Effector memory CD8-positive, alpha-beta T cell (primary cell): ENCODE data around the gene PTPRD.
"Not testable (repeated sequence)": the region's sequence is repeated elsewhere in the genome, so short reads cannot be mapped to it uniquely, and the experiment has no call there.

Experiments used
- ATAC-seq: fragments of 150-1000 bp; cut with Tn5 transposase; replicated peaks from 2 replicates; pipeline ENCODE4 v1.10.0; 2021; ENCODE audit warnings: mild to moderate bottlenecking, moderate library complexity
- DNase-seq, 3 experiments: peaks; one replicate each; pipeline ENCODE4 v3.0.0; 2021
- H3K27ac Mint-ChIP-seq, 2 donors: one replicate each; pipeline ENCODE4 v1.8.0; 2022; ENCODE audit warnings: mild to moderate bottlenecking in 2 of 2, mixed read lengths in 2 of 2, moderate library complexity in 2 of 2
- H3K27me3 Mint-ChIP-seq, 2 donors: one replicate each; pipeline ENCODE4 v1.8.0; 2022; ENCODE audit warnings: mixed read lengths in 2 of 2
- H3K36me3 Mint-ChIP-seq: one replicate; pipeline ENCODE4 v1.8.0; 2022; ENCODE audit warnings: mild to moderate bottlenecking, moderate library complexity, mixed read lengths; ENCODE audit not compliant: insufficient read depth
- H3K4me1 Mint-ChIP-seq, 2 donors: one replicate each; pipeline ENCODE4 v1.8.0; 2022; ENCODE audit warnings: low read depth in 2 of 2, mixed read lengths in 2 of 2
- H3K4me3 Mint-ChIP-seq, 2 donors: one replicate each; pipeline ENCODE4 v1.8.0; 2022; ENCODE audit warnings: mild to moderate bottlenecking in 2 of 2, mixed read lengths in 2 of 2, moderate library complexity in 2 of 2
- H3K9me3 Mint-ChIP-seq, 2 donors: one replicate each; pipeline ENCODE4 v1.8.0; 2022; ENCODE audit warnings: mixed read lengths in 2 of 2

Gene PTPRD

GRCh38 chr9:8718121-8718725 is 1894.6 kb downstream of the PTPRD start:
- Mint-ChIP-seq H3K36me3 (no peaks in the 10 kb centered on the region), H3K27ac (no peak overlapping the region), H3K9me3 (peaks cover 0 to 3% of the 10 kb centered on the region in 2 donors), H3K27me3 (no peaks in the 10 kb centered on the region), H3K4me1 (peaks cover 0 to 2% of the 10 kb centered on the region in 2 donors), H3K4me3 (no peak overlapping the region)
- DNase-seq (no peak), ATAC-seq (no peak)

GRCh38 chr9:8717146-8717545 is 1895.7 kb downstream of the PTPRD start:
- DNase-seq = no peak
- no peak for ATAC-seq
- peaks cover 0 to 3% of the 10 kb centered on the region in 2 donors for H3K9me3 Mint-ChIP-seq
- H3K27me3 Mint-ChIP-seq = no peaks in the 10 kb centered on the region
- no peaks in the 10 kb centered on the region for H3K36me3 Mint-ChIP-seq
- peaks cover 0 to 2% of the 10 kb centered on the region in 2 donors for H3K4me1 Mint-ChIP-seq
- no peak overlapping the region for H3K4me3 Mint-ChIP-seq
- no peak overlapping the region for H3K27ac Mint-ChIP-seq

DNA sequence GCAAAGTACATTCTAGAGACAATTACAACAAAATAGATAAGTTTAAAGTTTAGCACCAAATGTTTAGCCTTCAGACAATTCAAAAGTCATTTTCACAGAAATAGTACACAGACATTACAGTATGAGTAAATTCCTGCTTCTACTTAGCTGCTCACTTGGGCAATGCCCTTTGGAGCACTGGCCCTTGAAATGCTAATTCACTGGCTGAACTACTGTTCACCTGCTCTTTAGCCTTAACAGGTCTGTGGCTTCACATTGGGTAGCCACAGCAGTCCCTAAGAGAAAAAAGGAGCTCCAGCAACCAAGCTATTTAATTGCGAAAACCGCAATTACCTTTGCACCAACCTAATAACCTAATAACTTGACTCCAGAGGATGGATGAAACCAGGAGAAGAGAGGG is 1897.0 kb downstream of the PTPRD start:
- DNase-seq = no peak
- peaks cover 0 to 3% of the 10 kb centered on the region in 2 donors for H3K9me3 Mint-ChIP-seq
- H3K4me1 Mint-ChIP-seq = peaks cover 0 to 2% of the 10 kb centered on the region in 2 donors
- no peaks in the 10 kb centered on the region for H3K36me3 Mint-ChIP-seq
- H3K27me3 Mint-ChIP-seq = no peaks in the 10 kb centered on the region
- no peak overlapping the region for H3K4me3 Mint-ChIP-seq
- no peak for ATAC-seq
- H3K27ac Mint-ChIP-seq = no peak overlapping the region

GRCh38 chr9:8713811-8714165 is 1899.0 kb downstream of the PTPRD start:
- DNase-seq (no peak), ATAC-seq (no peak)
- Mint-ChIP-seq H3K4me3 (no peak overlapping the region), H3K4me1 (no peaks in the 10 kb centered on the region), H3K9me3 (peaks cover 0 to 3% of the 10 kb centered on the region in 2 donors), H3K36me3 (no peaks in the 10 kb centered on the region), H3K27ac (no peak overlapping the region), H3K27me3 (no peaks in the 10 kb centered on the region)

GRCh38 chr9:8713149-8713810 is 1899.5 kb downstream of the PTPRD start:
- no peaks in the 10 kb centered on the region for H3K4me1 Mint-ChIP-seq
- DNase-seq (no peak), ATAC-seq (no peak)
- peaks cover 0 to 3% of the 10 kb centered on the region in 2 donors for H3K9me3 Mint-ChIP-seq
- H3K27ac Mint-ChIP-seq = no peak overlapping the region
- H3K36me3 Mint-ChIP-seq = no peaks in the 10 kb centered on the region
- no peaks in the 10 kb centered on the region for H3K27me3 Mint-ChIP-seq
- no peak overlapping the region for H3K4me3 Mint-ChIP-seq

GRCh38 chr9:8709731-8710130 is 1903.1 kb downstream of the PTPRD start:
- no peak overlapping the region for H3K4me3 Mint-ChIP-seq
- H3K4me1 Mint-ChIP-seq = no peaks in the 10 kb centered on the region
- H3K27ac Mint-ChIP-seq = no peak overlapping the region
- no peaks in the 10 kb centered on the region for H3K9me3 Mint-ChIP-seq
- no peaks in the 10 kb centered on the region for H3K27me3 Mint-ChIP-seq
- DNase-seq (no peak), ATAC-seq (no peak)
- H3K36me3 Mint-ChIP-seq = no peaks in the 10 kb centered on the region

DNA sequence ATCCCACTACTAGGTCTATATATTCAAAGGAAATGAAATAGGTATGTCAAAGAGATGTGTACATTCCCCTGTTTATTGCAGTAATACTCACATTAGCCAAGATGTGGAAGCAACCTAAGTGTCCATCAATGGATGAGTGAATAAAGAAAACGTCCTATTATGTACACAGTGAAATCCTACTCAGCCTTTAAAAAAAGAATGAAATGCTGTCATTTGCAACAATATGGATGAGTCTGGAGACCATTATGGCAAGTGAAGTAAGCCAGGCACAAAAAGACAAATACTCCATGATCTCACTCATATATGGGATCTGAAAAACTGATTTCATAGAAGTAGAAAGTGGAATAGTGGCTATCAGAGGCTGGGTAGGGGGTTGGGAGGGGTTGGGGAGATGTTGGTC is 1904.1 kb downstream of the PTPRD start:
- no peaks in the 10 kb centered on the region for H3K36me3 Mint-ChIP-seq
- H3K4me3 Mint-ChIP-seq = no peak overlapping the region
- ATAC-seq (no peak), DNase-seq (no peak)
- H3K9me3 Mint-ChIP-seq = no peaks in the 10 kb centered on the region
- H3K27ac Mint-ChIP-seq = no peak overlapping the region
- no peaks in the 10 kb centered on the region for H3K27me3 Mint-ChIP-seq
- no peaks in the 10 kb centered on the region for H3K4me1 Mint-ChIP-seq

DNA sequence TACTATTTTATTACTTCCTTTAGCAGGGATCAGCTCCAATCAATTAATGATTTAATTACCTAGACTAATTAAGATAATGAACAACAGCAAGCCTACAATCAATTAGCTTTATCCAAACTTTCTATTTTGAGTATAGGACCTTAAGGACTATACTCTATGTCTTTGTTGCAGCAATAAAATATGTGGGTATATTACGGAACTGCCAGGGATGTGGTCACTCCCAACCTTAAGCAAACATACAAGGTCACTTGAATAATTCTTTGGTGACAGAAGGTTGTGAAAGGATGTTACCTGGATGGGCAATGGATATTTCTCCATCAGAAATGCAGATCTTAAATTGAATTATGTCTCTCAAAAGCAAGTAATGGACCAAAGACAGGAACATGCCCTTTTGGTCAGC is 1905.8 kb downstream of the PTPRD start:
- H3K27me3 Mint-ChIP-seq = no peaks in the 10 kb centered on the region
- no peaks in the 10 kb centered on the region for H3K4me1 Mint-ChIP-seq
- no peak for ATAC-seq
- DNase-seq = no peak
- H3K27ac Mint-ChIP-seq = no peak overlapping the region
- H3K9me3 Mint-ChIP-seq = peaks cover 0 to 1% of the 10 kb centered on the region in 2 donors
- no peaks in the 10 kb centered on the region for H3K36me3 Mint-ChIP-seq
- H3K4me3 Mint-ChIP-seq = no peak overlapping the region

DNA sequence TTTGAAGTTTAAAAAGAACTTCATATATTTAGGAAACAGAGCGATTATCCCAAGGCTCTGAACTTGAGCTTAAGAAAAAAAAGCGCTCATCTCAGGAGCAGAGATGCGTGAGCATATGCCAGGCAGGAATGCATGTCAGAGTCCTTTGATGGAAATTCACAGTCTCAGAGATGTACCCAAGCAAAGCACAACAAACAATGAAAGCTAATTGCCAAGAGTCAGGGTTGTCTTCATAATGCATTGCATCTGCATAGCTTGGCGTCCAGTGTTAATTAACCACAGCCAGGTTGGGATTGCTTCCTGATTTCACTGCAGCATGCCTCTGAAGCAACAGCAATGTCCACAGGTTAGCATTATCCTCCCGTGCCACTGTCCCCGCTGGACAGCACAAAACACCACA is 1906.3 kb downstream of the PTPRD start:
- Mint-ChIP-seq H3K9me3 (peaks cover 1 to 4% of the 10 kb centered on the region in 2 donors), H3K27ac (no peak overlapping the region), H3K4me1 (no peaks in the 10 kb centered on the region), H3K4me3 (no peak overlapping the region), H3K27me3 (no peaks in the 10 kb centered on the region), H3K36me3 (no peaks in the 10 kb centered on the region)
- ATAC-seq (no peak), DNase-seq (no peak)

- Mint-ChIP-seq H3K27me3 (no peaks in the 10 kb centered on the region), H3K4me3 (no peak overlapping the region), H3K4me1 (no peaks in the 10 kb centered on the region), H3K27ac (no peak overlapping the region), H3K36me3 (no peaks in the 10 kb centered on the region), H3K9me3 (peaks cover 1 to 4% of the 10 kb centered on the region in 2 donors)
- no peak for ATAC-seq
- no peak for DNase-seq
These were observed 1906.9 kb downstream of the PTPRD start for GRCh38 chr9:8705861-8706260.

GRCh38 chr9:8703904-8704303 is 1908.9 kb downstream of the PTPRD start:
- H3K9me3 Mint-ChIP-seq = peaks cover 1 to 4% of the 10 kb centered on the region in 2 donors
- DNase-seq = no peak

GRCh38 chr9:8701904-8702303 is 1910.9 kb downstream of the PTPRD start:
- H3K36me3 Mint-ChIP-seq = no peaks in the 10 kb centered on the region
- ATAC-seq (no peak), DNase-seq (no peak)
- H3K4me1 Mint-ChIP-seq = no peaks in the 10 kb centered on the region
- H3K27ac Mint-ChIP-seq = no peak overlapping the region
- peaks cover 1 to 4% of the 10 kb centered on the region in 2 donors for H3K9me3 Mint-ChIP-seq
- H3K27me3 Mint-ChIP-seq = no peaks in the 10 kb centered on the region
- H3K4me3 Mint-ChIP-seq = no peak overlapping the region

More at GRCh38 chr9:8703904-8704303, 1908.9 kb downstream of the PTPRD start:
- H3K36me3 Mint-ChIP-seq = no peaks in the 10 kb centered on the region
- H3K27me3 Mint-ChIP-seq = no peaks in the 10 kb centered on the region
- no peak for ATAC-seq
- no peaks in the 10 kb centered on the region for H3K4me1 Mint-ChIP-seq
- H3K4me3 Mint-ChIP-seq = no peak overlapping the region
- H3K27ac Mint-ChIP-seq = no peak overlapping the region

DNA sequence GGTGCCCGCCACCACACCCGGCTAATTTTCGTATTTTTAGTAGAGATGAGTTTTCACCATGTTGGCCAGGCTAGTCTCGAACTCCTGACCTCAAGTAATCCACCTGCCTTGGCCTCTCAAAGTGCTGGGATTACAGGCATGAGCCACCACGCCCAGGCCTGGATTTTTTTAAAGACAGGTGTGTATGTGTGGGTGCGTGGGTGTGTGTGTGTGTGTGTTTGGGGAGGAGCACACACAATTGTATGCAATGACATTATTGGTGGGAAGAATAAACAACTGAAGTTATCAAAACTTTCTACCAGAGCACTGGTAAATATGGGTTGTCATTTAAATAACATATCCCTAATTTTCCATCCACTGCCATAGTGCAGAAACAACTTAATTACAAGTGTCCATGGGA is 1915.2 kb downstream of the PTPRD start:
- DNase-seq, ATAC-seq, H3K4me3 Mint-ChIP-seq, H3K9me3 Mint-ChIP-seq, H3K4me1 Mint-ChIP-seq, H3K27ac Mint-ChIP-seq, H3K27me3 Mint-ChIP-seq, H3K36me3 Mint-ChIP-seq: not testable (repeated sequence)

DNA sequence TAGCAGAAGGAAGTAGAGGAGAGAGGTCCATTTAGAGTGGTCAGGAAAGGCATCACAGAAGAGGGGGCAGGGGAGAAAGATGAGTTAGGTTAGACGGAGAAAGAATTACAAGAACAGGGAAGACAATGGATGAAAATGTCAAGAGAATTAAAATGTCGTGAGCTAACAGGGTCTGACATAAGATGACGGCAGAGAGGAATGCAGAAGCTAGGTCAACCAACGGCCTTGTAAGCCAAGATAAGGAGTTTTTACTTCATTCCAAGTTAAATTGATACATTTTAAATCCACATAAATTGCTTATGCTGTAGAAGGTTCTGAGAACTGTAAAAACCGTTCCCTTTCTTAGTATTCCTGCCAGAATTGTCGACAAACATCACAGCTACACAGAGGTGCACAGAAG is 1916.3 kb downstream of the PTPRD start:
- no peak overlapping the region for H3K4me3 Mint-ChIP-seq
- H3K9me3 Mint-ChIP-seq = peaks cover under 1 to 7% of the 10 kb centered on the region in 2 donors
- no peaks in the 10 kb centered on the region for H3K27me3 Mint-ChIP-seq
- DNase-seq (no peak), ATAC-seq (no peak)
- H3K4me1 Mint-ChIP-seq = no peaks in the 10 kb centered on the region
- no peak overlapping the region for H3K27ac Mint-ChIP-seq
- H3K36me3 Mint-ChIP-seq = no peaks in the 10 kb centered on the region
